GM18517 (cell line): Measurements from ENCODE around the gene TDRD6.
"Not testable (repeated sequence)": the region's sequence is repeated elsewhere in the genome, so short reads cannot be mapped to it uniquely, and the experiment has no call there.

Experiments used
- ATAC-seq: cut with Tn5 transposase; IDR thresholded peaks from one replicate; pipeline ENCODE4 v1.9.1; 2021; ENCODE audit warnings: mild to moderate bottlenecking, moderate library complexity; ENCODE audit not compliant: unreplicated experiment

TDRD6 gene, protein sequence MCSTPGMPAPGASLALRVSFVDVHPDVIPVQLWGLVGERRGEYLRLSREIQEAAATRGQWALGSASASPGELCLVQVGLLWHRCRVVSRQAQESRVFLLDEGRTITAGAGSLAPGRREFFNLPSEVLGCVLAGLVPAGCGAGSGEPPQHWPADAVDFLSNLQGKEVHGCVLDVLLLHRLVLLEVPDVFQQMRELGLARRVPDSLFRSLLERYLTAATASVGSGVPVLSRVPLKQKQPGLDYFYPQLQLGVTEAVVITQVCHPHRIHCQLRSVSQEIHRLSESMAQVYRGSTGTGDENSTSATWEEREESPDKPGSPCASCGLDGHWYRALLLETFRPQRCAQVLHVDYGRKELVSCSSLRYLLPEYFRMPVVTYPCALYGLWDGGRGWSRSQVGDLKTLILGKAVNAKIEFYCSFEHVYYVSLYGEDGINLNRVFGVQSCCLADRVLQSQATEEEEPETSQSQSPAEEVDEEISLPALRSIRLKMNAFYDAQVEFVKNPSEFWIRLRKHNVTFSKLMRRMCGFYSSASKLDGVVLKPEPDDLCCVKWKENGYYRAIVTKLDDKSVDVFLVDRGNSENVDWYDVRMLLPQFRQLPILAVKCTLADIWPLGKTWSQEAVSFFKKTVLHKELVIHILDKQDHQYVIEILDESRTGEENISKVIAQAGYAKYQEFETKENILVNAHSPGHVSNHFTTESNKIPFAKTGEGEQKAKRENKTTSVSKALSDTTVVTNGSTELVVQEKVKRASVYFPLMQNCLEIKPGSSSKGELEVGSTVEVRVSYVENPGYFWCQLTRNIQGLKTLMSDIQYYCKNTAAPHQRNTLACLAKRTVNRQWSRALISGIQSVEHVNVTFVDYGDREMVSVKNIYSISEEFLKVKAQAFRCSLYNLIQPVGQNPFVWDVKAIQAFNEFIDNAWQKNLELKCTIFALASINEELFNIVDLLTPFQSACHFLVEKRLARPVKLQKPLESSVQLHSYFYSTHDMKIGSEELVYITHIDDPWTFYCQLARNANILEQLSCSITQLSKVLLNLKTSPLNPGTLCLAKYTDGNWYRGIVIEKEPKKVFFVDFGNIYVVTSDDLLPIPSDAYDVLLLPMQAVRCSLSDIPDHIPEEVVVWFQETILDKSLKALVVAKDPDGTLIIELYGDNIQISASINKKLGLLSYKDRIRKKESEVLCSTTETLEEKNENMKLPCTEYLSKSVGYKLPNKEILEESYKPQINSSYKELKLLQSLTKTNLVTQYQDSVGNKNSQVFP (N-terminal part only)

DNA sequence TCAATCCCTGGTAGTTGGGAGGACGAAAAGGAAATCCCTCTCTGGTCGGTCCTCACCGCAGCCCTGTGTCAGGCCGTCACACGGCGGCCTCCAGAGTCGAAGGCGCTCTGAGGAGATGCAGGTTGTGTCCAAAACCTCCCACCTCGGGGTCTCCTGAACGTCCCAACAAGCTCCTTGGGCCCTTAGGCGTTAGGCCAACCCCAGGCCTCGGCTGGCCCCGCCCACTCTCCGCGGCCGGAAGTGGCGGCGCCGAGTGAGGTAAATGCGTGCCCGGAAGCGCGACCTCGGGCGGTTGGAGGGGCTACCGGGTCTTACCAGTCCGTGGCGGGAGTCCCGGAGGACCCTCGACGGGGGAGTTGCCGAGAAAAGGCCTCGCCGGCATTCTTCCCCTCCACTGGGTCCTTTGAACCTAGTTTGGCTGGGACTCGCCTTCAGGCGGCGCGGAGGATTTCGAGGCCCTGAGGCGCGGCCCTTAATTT is at the start of gene TDRD6:
TSS of gene TDRD6 (plus strand) at position 267 of the 479 bp plus-strand sequence. CDS start 244 bp downstream, outside the sequence.
- no peak for ATAC-seq

DNA sequence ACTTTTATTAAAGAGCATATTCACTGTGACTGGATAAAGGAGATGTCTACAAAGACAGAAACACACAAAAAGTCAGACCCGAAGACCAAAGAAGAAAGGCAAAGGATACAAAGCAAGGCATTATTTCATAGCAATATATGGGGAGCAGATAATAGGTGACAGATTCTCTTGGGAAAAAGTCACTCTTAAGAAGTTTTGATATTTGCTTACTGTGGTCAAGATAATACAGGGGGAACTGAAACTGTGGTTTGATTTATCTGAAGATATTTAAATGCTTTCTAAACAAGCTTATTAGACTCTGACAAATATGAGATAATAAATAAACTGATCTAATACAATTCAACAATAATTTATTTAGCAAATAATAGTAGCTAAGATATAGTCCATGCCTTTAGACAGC is 49.8 kb upstream of the TDRD6 start:
- ATAC-seq: no peak

- no peak for ATAC-seq
Observed at GRCh38 chr6:46638650-46639049, 49.0 kb upstream of the TDRD6 start.

DNA sequence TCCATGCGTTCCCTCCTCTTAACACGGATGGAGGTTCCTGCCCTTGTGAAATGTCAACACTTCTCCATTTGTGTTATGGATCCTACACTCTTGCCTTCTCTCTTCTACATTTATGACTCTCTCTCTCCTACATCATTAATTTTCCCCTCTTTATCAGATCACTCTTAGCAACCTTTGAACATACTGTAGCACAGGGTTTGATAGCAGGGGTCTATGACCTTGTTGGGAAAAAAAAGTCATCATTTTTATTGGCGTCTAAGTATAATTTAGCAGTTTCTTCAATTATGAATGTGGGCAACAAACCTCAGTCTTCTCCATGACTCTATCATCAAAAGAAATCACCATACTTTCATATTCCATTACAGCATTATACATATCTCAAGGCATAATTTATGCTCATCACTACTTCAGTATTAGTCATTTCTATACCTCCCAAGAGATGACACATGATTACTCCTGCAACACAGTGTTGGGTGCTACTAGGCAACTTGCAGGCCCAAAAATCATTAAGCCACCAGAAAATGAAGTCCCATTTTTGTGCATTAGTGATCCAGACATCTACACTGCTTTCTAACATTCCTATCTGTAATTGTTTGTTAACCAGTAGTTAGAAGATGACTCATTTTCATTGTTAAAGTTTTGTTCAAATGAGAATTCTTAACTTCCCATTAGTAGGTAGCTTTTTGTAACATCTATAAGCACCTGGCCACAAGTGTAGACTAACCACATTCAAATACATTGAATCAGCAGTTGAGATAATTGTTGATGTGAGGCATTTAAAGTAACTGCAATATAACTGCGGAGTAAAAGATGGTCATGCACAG is 44.5 kb upstream of the TDRD6 start:
- ATAC-seq: no peak

DNA sequence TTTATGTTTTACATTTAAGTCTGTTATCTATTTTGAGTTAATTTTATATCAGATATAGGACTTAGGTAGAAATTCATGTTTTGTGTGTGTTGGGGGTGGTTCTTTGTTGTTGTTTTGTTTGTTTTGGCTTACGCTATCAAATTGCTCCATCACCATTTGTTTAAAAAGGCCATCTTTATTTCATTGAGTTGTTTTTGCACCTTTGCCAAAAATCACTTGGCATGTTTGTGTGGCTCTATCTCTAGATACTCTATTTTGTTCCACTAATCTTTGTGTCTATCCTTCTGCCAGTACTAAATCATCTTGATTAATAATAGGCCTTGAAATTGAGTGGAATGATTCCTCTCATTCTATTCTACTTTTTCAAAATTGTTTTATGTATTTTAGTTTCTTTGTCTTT is 42.4 kb upstream of the TDRD6 start:
- no peak for ATAC-seq

DNA sequence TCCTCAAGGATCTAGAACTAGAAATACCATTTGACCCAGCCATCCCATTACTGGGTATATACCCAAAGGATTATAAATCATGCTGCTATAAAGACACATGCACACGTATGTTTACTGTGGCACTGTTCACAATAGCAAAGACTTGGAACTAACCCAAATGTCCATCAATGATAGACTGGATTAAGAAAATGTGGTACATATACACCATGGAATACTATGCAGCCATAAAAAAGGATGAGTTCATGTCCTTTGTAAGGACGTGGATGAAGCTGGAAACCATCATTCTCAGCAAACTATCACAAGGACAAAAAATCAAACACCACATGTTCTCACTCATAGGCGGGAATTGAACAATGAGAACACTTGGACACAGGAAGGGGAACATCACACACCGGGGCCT is 39.6 kb upstream of the TDRD6 start:
- ATAC-seq: not testable (repeated sequence)

DNA sequence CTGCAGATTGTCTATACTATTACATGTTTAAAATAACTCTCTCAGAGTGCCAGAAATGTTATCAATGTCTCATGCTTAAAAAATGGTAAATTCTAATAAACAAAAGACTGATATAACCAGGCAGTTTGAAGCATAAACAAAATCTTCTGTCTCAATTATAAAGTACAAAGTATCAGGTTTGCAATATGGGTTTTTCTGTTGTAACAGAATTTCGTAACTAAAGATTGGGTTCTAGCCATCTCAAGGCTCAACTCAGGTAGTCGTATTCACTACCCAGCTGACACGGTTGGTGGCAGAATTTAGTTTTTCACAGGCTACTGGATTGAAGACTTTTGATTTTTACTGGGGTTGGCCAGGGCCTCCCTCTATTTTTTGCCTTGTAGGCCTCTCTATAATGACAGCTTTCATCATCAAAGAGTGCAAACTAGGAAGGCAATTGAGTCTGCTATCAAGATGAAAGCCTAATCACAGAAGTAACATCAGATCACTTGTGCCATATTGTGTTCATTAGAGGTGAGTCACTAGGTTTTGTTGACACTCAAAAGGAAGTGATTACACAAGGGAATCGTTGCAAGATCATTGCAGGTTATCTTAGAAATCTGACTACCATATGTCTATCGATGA is 38.7 kb upstream of the TDRD6 start:
- ATAC-seq: no peak

DNA sequence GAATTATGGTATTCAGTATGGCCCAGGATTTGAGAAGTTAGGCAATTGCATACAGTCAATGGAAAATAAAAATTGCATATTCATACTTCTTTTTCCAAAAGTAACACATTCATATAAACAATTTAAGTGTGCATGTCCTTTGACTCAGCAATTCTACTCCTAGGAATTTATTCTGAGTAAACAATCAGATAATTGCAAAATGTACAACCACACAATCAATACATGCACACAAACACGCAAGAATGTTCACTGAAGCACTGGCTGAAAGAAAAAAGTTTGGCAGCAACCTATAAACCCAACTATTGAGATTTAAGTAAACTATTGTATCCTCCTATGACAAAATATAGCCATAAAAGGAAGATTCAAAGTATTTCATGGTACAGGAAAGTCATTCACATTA is 36.7 kb upstream of the TDRD6 start:
- ATAC-seq: no peak

DNA sequence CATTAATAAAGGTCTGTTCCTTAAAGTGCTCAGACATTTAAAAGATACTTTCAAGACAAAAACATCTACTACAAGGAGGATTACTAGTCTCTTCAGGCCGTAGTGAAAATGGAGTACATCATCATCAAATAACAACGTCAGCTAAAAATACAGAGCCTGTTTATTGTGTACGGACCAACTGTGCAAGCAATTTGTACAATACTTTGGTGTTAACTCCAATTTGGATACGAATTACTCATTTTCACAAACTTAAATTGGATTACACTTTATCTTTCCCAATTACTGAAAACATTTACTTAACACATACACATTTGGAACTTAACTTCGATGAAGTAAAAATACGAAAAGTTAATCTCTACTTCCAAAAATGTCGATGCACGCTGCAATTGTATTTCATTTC is 35.9 kb upstream of the TDRD6 start:
- no peak for ATAC-seq

- no peak for ATAC-seq
Observed at GRCh38 chr6:46652232-46652602, 35.5 kb upstream of the TDRD6 start.

DNA sequence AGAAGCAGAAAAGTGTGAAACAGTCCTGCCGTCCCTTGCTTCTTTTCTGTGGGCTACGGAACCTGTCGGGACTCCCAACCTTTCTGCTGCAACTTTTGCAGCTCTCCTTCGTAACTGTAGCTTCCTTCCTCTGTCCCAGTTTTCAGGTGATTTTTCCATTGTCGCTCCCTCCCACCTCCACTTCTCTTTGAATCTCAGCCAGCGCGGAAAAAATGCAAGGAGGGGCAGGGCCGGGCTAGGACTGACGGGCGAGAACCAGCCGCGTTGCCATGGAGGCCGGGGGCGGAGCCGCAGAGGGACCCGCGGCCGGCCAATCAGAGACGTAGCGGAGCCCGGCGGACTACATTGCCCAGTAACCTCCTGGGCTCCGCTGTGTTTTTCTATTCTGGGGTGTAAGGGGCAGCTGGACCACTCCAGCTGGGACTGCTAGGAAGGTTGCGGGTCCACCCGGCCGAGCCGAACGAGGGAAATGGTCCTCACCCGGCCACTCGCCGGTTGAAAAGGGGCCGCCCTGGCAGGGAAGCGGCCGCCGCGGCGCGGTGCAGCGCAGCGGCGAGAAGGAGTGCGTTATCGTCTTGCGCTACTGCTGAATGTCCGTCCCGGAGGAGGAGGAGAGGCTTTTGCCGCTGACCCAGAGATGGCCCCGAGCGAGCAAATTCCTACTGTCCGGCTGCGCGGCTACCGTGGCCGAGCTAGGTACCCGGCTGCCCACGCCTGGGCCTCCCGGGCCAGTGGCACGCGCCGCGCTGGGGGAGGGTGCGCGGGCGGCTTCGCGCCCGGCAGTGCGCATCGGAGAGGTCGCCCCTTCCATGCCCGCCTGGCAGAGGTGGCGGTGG is 34.9 kb upstream of the TDRD6 start, which contains the start of the genes CYP39A1 and SLC25A27:
TSS of gene CYP39A1 (minus strand) at position 216 of the 836 bp plus-strand sequence. CDS start 236 bp downstream, outside the sequence.
TSS of gene SLC25A27 (plus strand) at position 373 of the 836 bp plus-strand sequence. CDS start at position 591, 218 bp downstream.
- ATAC-seq: peak; percentile 97

DNA sequence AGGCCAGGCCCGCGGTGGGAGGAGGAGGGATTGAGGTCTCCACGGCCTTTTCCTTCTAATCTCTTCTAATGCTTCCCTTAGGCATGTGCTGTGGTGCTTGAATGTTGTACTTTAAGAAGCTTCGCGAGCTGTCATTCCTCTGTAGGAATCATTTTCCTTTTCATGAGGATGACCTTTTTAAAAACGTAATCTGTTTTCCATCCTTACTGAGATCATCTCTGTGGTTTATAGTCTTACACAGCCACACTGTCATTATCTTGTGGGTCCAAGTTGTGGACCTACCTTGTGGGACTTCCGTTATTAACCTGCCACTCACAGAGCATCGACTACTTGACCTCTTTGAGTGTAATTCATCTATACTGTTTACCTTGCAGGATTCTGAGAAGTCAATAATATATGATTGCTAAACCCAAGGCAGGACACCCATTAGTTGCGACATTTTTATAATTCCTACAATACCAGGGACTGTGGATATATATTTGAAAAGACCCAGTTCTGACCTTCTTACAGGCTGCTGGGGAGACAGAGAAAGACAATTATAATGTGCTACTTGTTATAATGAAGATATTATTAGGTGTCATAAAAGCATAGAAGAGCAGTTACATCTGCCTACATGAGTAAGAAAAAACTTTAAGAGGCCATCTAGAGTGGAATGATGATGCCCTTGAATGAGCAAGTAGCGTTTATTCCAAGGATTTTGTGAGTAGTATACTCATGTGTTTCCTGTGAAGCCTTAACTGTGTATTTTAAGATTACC is 34.1 kb upstream of the TDRD6 start:
- ATAC-seq: no peak

- no peak for ATAC-seq
Observed at GRCh38 chr6:46655803-46656202, 31.9 kb upstream of the TDRD6 start.

- no peak for ATAC-seq
Observed at GRCh38 chr6:46657642-46658041, 30.0 kb upstream of the TDRD6 start.

DNA sequence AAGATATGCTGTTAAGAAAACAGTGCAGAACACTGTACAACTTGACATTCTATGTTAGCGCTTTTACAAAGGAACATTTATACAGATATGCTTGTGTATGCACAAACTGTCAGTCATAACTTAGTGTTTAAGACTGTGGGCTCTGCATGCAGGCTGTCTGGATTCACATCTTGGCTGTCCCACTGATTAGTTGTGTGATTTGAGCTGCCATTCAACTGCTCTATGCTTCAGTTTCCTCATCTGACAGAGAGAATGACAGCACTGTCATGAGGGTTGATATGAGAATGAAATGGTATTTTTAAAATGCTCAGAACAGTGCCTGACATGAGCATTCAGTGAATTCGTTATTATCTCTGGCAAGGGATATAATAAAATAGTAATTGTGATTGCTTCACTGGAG is 26.2 kb upstream of the TDRD6 start:
- ATAC-seq: no peak

DNA sequence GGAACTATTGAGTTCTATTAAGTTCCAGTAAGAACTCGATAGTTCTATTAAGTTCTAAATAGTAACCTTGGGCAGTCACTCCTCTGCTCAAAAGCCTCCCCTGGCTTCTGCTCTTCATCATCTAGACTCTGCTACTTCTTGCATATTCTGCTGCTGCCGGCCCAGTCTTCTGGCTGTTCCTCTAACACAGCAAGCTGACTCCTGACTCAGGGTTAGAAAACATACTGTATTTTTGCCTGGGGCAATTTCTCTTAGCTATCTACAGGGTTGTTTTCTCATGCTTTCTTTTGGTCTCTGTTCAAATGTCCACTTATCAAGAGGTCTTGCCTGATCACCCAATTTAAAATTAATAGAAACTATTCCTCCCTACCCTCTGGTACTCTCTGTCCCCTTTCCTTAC is 20.3 kb upstream of the TDRD6 start:
- ATAC-seq: no peak

DNA sequence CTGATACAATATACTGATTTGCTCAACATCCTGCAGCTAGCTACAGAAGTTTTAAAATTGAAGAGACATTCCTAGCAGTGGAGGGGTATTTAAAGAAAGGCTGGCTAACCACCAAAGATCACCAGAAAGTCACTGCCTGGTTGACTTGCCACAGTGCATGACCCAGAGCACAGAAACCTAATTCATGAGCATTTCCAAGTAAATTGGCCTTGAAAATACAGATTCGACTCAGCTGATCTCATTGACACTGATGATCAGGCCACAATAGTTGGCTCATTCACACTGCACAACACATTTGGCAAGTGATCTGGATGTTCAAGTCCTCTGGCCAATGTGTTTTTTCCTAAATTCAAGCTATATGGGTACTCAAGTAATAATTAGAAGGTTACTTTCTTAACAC is 13.3 kb upstream of the TDRD6 start:
- ATAC-seq: no peak
